GM20000 (cell line): Measurements from ENCODE around the gene C1orf94.

ENCODE experiments used
- DNase-seq: peaks from one replicate; pipeline ENCODE4 v3.0.0; 2012; ENCODE audit warnings: low spot score
- CTCF ChIP-seq: IDR thresholded peaks from 2 replicates; pipeline ENCODE4 v1.5.1; 2012; ENCODE audit warnings: mild to moderate bottlenecking, control low read depth; ENCODE audit errors: extremely low read depth, missing control alignments

Gene C1orf94

DNA sequence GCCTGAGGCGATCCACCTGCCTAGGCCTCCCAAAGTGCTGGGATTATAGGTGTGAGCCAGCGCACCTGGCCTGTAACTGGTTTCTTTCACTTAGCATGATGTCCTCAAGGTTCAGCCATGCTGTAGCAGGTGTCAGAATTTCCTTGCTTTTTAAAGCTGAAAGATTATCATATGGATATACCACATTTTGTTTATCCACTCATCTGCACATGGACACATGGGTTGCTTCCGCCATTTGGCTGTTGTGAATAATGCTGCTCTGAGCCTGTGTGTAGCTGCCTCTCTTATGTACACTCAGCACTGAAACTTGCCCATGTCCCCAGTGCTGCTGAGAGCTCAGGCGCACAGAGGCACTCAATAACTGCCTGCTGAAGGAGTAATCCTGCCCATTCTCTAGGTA is 23.5 kb upstream of the C1orf94 start:
- no peak for TF ChIP-seq CTCF
- DNase-seq: no peak

DNA sequence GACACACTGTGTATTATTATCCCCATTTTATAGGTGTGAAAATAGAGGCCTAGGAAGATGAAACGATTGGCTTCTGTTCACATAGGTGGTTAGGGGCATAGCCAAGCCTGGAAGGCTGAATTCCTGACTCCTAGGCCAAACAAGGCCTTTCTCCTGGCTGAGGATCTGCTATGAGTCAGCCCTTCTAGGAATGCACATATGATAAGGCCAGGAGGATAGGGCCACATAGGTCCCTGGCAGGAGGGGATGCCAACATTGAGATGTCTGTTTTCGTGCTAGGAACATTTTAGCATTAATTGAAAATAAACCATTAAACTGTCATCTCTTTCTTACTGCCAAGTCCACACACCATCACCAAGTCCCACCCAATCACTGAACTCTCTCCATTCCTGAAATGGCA is 20.8 kb upstream of the C1orf94 start:
- DNase-seq: no peak
- TF ChIP-seq CTCF: no peak

GRCh38 chr1:34156739-34157138 is 20.0 kb upstream of the C1orf94 start:
- TF ChIP-seq CTCF: no peak
- no peak for DNase-seq

DNA sequence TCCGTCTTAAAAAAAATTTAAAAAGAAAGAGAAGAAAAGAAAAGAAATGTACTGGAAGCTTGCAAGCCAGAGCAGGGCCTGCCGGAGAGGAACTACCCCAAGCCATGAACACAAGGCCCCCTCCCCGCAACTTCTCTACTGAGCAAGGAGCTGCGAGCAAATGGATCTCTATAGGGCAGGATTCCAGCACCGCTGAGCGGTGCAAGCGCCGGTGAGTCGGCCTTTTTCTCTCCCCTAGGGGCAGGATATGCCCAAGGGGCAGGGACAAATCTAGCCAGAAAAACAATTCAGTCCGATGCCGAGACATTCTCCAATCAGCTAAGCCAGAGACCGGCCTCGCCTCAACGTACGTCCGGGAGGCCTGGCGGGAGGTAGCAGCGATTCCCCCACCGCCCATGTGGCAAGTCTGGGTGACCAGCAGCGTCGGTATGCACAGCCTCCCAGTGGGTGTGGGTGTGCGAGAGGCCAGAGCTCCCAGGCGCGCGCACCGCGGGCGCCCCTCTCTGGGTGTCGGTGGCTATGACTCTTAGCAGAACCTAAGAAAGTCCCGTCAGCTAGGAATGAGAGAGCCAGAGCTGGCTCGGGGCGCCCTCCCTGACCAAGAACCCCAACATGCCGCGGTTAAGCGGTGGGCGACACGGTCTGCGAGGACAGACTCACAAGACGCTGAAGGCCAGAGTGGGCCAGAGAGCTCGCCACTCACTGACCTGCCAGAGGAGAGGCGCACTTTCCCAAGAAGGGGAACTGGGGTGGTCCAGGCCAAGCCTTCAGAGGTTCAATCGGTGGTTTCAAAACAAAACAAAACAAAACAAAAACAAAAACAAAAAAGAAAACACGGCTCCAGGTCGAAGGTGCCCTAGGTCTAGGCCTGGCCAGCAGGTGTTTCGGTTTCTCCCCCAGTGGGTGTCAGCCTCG is 13.6 kb upstream of the C1orf94 start:
- TF ChIP-seq CTCF: peak; percentile 26
- peak; percentile 80 for DNase-seq

- no peak for TF ChIP-seq CTCF
- peak; percentile 46 for DNase-seq
These were observed 12.6 kb upstream of the C1orf94 start for GRCh38 chr1:34163792-34164731.

DNA sequence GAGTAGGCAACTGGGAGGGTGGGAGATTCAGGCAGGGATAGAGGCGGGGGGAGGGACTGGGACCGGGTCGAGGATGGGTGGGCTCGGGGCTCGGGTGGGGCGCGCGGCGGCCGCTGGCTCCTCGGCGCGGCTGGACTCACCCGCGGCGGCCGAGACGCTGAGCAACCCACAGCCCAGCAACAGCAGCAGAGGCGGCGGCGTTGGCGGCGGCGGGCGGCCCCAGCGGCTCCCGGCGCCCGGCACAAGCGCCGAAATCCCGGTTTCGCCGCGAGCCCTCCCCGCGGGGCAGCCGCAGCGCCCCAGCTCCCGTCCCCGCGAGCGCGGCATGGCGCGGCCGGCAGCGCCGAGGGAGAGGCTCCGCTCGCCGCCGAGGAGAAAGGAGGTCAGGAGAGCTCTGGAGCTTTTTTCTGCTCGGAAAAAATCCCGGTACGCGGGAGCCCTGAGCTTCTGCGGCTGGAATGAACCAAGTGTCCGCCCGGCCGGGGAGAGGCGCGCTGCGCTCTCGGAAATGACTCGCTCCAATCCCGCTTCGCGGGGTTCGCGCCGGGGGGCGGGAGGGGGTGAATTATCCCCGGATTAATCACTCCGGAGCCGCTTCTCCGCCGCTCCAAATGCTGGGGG is 11.8 kb upstream of the C1orf94 start, which contains the start of gene CSMD2:
Gene CSMD2 (minus strand): TSS at position 460 of the 621 bp plus-strand sequence. CDS start 133 bp downstream, at position 327.
- no peak for DNase-seq
- TF ChIP-seq CTCF: no peak
